ENCODE results near the gene TCERG1L.

TCERG1L gene

GRCh38 chr10:131094527-131095312, 216.8 kb downstream of the TCERG1L start:
- DNase-seq = no peak

- no peak for DNase-seq
Measured at GRCh38 chr10:131093795-131094366, 217.6 kb downstream of the TCERG1L start.

- DNase-seq = no peak
Measured at GRCh38 chr10:131093346-131093745, 218.2 kb downstream of the TCERG1L start.

GRCh38 chr10:131092876-131093275, 218.6 kb downstream of the TCERG1L start:
- no peak for DNase-seq

- no peak for DNase-seq
Measured at GRCh38 chr10:131092386-131092785, 219.1 kb downstream of the TCERG1L start.

- no peak for DNase-seq
Measured at GRCh38 chr10:131091682-131092081, 219.8 kb downstream of the TCERG1L start.

GRCh38 chr10:131090761-131091661, 220.5 kb downstream of the TCERG1L start:
- no peak for DNase-seq

GRCh38 chr10:131089861-131090260, 221.7 kb downstream of the TCERG1L start:
- DNase-seq = no peak

- DNase-seq = no peak
Measured at GRCh38 chr10:131089150-131089549, 222.4 kb downstream of the TCERG1L start.

- no peak for DNase-seq
Measured at GRCh38 chr10:131088619-131089018, 222.9 kb downstream of the TCERG1L start.

- DNase-seq = no peak
Measured at GRCh38 chr10:131087464-131088215, 223.9 kb downstream of the TCERG1L start.

GRCh38 chr10:131086511-131086910, 225.0 kb downstream of the TCERG1L start:
- no peak for DNase-seq

- no peak for DNase-seq
Measured at GRCh38 chr10:131086094-131086493, 225.4 kb downstream of the TCERG1L start.

- DNase-seq = no peak
Measured at GRCh38 chr10:131085091-131085860, 226.2 kb downstream of the TCERG1L start.

- DNase-seq = no peak
Measured at GRCh38 chr10:131084791-131085090, 226.8 kb downstream of the TCERG1L start.

- DNase-seq = no peak
Measured at GRCh38 chr10:131083915-131084790, 227.4 kb downstream of the TCERG1L start.

- DNase-seq = no peak
Measured at GRCh38 chr10:131082991-131083481, 228.5 kb downstream of the TCERG1L start.

GRCh38 chr10:131082201-131082850, 229.2 kb downstream of the TCERG1L start:
- DNase-seq = no peak

- no peak for DNase-seq
Measured at GRCh38 chr10:131081786-131082185, 229.7 kb downstream of the TCERG1L start.

- no peak for DNase-seq
Measured at GRCh38 chr10:131081376-131081775, 230.1 kb downstream of the TCERG1L start.

Data from activated CD4-positive, alpha-beta T cell treated with anti-CD3 and anti-CD28 coated beads for 1 hour (primary cell).